Stimulated activated CD4-positive, alpha-beta T cell treated with anti-CD3 and anti-CD28 coated beads, Interleukin-15, amount 100 ng/mL, for 1 hour (primary cell): Measurements from ENCODE around the gene OSM.

Source experiments
- DNase-seq, 2 donors: peaks; one replicate each; pipeline ENCODE4 v3.0.0-alpha.2; 2020; ENCODE audit warnings: low read depth in 1 of 2, low spot score in 1 of 2

OSM gene

DNA sequence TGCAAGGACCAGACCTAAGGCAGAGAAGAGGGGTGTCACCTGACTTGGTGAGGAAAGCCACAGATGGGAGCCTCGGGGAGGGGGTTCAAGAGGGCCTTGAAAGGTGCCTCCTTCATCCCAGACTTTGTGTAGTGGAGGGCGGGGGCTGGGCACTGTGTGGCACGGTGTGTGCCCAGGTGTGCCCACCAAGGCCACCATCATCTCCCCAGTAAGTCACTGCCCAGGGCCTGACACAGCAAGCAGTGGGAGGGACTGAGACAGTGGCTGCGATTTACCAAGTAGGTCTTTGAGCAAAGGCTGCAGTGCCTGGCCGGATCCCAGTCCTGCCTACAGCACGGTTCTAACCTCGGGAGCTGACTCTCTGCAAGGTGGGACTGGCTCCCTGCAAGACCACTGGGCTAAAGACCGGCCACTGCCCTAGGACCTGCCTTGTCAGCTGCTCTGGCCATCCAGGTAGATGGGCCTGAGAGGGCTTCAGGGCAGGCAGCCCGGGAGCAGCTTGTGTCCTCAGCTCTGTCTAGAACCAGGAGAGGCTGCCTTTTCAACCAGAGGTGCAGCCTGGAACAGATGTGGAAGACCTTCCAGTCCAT is 1.4 kb downstream of the OSM start:
- DNase-seq: no peak

DNA sequence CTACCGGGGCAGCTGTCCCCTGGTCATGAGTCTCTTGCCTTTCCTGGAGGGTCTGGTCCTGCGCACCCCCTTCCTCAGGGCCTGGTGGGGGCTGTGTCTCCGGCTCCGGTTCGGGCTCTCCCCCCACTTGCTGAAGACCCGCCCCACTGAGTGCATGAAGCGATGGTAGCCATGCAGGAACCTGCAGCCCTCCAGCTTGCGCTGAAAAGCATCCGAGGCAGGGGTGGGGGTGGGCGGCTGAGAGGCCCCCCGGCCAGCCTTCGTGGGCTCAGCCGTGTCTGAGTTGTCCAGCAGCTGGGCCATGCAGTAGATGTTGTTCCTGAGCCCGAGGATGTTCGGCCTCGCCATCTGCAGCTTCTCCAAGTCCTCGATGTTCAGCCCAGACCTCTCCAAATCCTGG is 2.8 kb downstream of the OSM start:
- DNase-seq: no peak

GRCh38 chr22:30262917-30263741 is 3.5 kb downstream of the OSM start:
- DNase-seq: peak; percentile 57 to 73

DNA sequence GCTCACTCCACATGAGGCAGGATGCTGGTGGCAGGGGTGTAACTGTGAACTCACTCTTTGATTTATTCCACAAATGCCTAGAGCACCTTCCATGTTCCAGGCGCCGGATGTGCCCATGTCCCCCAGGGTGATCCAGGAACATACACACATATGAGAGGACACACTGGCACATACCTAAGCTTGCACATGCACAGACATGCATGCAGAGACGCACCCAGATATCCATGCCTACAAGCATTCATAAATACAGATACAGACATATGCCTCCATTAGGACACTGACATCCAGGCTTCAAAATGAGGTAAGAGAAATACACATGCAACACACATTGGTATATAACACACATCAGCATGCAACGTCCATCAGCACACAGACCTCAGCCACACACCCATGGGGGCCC is 4.5 kb downstream of the OSM start:
- no peak for DNase-seq

DNA sequence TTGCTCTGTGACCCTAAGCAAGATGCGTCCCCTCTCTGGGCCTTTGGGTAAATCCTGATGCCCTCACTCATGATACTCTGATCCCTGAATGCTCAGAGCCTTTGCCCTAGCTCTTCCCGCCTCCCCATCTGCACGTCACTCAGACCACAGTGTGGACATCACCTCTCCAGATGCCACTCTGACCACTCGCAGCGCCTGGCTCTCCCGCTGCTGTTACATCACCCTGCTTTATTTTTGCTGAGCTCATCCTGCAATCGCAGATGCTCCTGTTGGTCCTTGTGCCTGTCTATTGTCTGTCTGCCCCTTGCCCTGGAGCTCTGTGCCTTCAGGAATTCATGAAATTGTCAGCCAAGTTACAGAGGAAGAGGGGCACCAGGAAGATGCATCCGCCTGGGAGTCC is 5.5 kb downstream of the OSM start:
- no peak for DNase-seq

DNA sequence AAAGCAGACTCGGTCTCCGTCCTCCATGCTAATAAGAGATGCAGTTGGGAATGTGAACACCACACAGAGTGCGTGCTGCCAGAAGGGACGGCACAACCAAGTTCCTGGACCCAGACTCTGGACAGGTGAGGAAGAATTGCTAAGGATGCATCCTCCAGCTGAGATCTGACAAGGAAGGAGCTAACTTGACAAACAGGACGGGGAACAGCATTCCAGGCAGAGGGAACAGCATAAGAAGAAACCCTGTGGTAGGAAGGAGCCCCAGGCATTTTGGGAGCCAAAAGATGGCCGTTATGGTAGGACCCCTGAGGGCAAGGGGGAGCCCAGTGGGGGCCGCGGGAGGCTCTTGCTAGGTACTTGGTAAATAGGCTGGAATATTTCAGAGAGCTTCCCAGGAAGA is 6.0 kb downstream of the OSM start:
- DNase-seq: no peak

DNA sequence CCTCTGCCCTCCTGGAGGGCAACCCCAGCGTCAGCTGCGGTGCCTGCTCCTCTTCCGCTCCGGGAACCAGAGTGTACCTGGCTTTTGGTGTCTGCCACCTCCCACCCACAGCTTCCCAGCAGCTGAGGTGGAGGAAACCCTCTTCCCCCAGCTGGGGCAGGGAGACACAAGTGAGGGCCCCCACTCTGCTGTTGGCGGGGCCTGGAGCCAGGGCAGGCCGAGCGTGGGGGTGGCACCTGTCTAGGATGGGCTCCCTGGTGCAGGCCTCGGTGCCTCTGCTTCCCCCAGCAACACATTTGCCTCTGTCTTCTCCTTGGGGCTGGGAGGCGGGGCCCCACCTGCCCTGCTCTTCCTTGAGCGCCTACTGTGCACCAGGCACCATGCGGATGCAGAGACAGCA is 6.4 kb downstream of the OSM start:
- no peak for DNase-seq

GRCh38 chr22:30254314-30254713 is 12.3 kb downstream of the OSM start:
- no peak for DNase-seq

GRCh38 chr22:30253205-30253852 is 13.3 kb downstream of the OSM start:
- DNase-seq: no peak

DNA sequence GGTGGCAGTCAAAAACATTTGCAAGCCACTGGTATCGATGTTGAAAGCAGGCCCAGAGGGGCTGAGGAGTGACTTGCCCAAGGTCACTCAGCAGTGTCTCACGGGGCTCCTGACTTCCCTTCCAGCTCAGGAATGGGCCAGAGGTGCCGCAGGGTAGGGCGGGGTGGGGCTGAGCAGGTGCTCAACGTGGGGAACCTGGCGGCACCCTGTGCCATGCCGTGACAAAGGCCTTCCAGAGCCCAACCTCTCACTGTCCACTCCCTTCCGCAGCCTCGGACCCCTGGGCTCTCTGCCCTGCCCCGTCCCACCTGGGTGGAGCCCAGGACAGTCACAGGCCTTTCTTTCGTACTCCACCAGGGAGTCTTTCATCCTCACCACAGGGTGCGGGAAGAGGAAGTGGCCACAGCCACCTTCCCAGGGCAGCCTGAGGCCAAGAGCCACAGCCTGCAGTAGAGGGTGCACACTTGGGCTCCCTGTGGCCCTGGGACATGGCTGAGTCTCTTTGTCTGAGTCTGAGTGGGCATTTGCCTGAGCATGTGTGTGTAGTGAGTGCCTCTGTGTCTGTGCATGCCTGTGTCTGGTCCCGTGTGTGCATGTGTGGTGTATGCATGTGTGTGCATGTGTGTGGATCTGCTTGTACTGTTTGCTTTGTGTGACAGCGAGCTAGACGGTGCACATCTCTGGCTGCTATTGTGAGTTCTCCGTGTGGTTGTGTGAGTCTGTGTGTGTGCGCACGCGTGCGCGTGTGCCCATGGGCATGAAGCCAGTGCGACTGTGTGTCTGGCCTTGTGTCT is 14.0 kb downstream of the OSM start:
- DNase-seq: no peak

DNA sequence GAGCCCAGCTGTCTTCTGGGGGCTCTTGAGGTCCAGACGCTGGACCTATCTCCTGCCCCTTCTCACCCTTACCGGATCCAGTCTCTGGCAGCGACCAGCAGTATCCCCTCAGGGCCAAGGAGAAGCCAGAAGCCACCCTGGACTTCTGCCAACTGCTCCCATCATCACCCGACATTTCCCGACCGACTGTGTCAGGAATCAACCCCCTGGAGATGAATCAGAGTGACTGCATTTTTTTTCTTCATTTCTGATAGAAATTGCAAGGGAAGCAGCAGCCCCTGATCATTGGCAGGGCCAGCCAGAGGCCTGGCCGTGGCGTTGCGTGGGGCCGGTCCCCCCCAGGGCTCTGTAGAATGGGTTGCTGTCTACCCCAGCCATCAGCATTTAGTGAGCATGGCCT is 14.9 kb downstream of the OSM start:
- DNase-seq: no peak

DNA sequence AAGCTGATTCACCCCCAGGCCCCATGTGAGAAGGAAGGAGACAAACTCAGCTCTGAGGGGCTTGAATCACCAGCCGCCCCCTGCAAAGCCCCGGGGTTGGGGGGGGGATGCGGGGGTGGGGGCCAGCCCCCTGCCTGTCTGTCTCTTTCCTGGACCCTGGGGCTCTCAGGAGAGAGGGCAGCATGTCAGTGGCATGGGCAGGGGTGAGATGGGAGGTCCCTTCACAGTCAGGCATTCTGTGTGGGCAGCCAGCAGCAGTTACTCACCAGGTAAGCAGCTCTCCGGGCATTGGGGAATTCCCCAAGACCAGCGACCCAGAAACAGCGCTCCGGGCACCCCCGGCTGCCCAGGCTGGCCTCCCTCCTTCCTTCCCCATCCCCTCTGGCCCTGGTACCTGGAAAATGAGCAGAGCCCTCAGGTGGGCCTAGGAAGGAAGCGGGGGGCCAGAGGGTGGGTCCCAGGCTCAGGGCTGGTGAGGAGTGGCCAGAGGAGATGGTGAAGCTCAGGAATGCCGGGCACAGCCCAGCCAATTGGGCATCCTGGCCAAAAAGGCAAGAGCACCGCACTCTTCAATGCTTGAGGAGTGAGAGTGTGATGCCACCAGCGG is 15.9 kb downstream of the OSM start:
- DNase-seq: no peak

GRCh38 chr22:30250039-30250565 is 16.5 kb downstream of the OSM start:
- DNase-seq: no peak

DNA sequence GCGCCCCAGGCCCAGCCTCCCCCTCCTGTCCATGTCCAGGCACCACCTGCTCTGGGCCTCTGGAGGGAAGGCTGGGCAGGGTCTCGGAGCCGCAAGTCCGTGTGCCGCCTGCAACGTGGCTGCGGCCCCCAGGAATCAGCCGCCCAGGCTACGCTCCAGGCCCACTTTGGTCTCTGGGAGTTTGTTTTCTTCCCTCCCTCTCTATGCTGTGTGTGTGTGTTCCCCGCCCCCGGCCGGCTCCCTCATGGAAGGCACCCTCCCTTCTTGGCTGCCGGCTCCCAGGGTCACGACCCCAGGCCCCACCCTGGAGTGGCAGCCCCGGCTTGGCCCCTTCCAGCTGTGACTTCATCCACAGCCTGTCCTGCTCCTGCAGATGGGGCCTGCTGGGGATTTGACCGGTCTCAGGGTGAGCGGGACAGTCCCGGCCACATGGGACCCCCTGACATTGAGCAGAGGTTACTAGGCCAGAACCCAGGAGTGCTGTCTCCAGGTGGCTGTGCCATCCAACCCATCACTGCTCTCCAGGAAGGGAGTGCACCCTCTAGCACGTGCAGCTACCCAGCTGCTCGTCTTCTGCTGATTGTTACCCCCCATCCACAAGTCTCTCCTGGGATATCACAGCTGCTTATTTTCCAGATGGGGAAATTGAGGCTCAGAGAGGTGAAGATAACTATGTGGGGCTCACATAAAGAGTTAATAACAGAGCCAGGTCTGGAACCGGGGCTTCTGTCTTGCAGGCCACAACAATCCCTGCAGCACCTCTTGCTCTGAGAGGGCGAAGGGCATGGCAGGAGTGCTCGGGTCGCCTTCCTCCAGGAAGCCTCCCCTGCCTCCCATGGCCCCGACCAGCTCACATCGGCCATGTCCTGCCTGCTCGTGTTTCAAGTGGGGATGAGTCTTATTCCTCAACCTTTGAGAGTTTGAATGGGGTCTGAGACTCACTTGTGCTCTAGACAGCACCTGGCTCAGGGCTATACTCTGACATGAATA is 17.3 kb downstream of the OSM start:
- DNase-seq: no peak

DNA sequence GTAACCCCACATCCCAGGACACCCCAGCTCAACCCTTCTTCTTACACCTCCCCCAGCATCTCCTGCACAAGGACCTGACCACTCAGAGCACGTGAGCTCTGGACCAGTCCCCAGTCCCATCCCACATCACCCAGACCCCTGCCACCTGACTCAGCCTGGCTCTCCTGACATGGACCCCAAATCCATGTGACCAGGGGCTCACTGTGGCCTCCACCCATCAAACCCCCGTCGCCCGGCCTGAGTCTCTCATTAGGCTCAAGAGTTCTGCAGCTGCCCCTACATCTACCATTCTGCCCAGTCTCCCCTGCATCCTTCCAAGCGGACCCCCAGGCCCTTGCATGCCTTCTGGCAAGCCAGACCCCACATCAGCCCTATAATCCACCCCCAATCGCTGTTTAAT is 18.2 kb downstream of the OSM start:
- no peak for DNase-seq

- no peak for DNase-seq
Measured at GRCh38 chr22:30247974-30248373, 18.7 kb downstream of the OSM start.

- DNase-seq: no peak
Measured at GRCh38 chr22:30247561-30247960, 19.1 kb downstream of the OSM start.

GRCh38 chr22:30246814-30247376 is 19.8 kb downstream of the OSM start:
- DNase-seq: no peak
